SJSA1 (cell line): ENCODE data around the gene TP73. TPM values are rescaled to one million over a fixed set of nuclear protein-coding genes. Genes with fewer than 3 reads are reported as not detected.
A peak's percentile ranks its signal among the peaks of the same experiment; 100 is the strongest.
"Not testable (repeated sequence)": the region's sequence is repeated elsewhere in the genome, so short reads cannot be mapped to it uniquely, and the experiment has no call there.

Source experiments
- DNase-seq, 2 experiments: peaks; one replicate each; pipeline ENCODE4 v3.0.0-alpha.2; 2015 to 2020; ENCODE audit warnings: low spot score in 2 of 2, low read depth in 1 of 2
- H3K27ac ChIP-seq: fragments of 250-450 bp; sonication (Bioruptor Pico); 2 replicates; pipeline ENCODE4 v1.5.1; 2020; ENCODE audit warnings: mild to moderate bottlenecking, moderate library complexity
- H3K27me3 ChIP-seq: fragments of 250-450 bp; sonication (Bioruptor Pico); replicated peaks from 2 replicates; pipeline ENCODE4 v1.5.1; 2020; ENCODE audit warnings: mild to moderate bottlenecking, moderate library complexity
- H3K36me3 ChIP-seq: fragments of 250-450 bp; sonication (Bioruptor Pico); 2 replicates; pipeline ENCODE4 v1.5.1; 2020; ENCODE audit warnings: mild to moderate bottlenecking
- H3K4me1 ChIP-seq: fragments of 250-450 bp; sonication (Bioruptor Pico); replicated peaks from 2 replicates; pipeline ENCODE4 v1.6.1; 2021; ENCODE audit warnings: mild to moderate bottlenecking
- H3K4me3 ChIP-seq: fragments of 250-450 bp; sonication (Bioruptor Pico); 2 replicates; pipeline ENCODE4 v1.5.1; 2020; ENCODE audit warnings: mild to moderate bottlenecking
- H3K9me3 ChIP-seq: fragments of 250-450 bp; sonication (Bioruptor Pico); replicated peaks from 2 replicates; pipeline ENCODE4 v1.5.1; 2020; ENCODE audit warnings: mild to moderate bottlenecking
- total RNA-seq: library from RNA; depleted of rRNA; stranded (reverse); fragments of >200 nt; shearing (Covaris generic); gene quantifications from 2 replicates; pipeline ENCODE4 v1.2.3, GENCODE V29; 2014

The TP73 gene
- total RNA-seq, 1 experiment from 2014 or later: 3.4 TPM

DNA sequence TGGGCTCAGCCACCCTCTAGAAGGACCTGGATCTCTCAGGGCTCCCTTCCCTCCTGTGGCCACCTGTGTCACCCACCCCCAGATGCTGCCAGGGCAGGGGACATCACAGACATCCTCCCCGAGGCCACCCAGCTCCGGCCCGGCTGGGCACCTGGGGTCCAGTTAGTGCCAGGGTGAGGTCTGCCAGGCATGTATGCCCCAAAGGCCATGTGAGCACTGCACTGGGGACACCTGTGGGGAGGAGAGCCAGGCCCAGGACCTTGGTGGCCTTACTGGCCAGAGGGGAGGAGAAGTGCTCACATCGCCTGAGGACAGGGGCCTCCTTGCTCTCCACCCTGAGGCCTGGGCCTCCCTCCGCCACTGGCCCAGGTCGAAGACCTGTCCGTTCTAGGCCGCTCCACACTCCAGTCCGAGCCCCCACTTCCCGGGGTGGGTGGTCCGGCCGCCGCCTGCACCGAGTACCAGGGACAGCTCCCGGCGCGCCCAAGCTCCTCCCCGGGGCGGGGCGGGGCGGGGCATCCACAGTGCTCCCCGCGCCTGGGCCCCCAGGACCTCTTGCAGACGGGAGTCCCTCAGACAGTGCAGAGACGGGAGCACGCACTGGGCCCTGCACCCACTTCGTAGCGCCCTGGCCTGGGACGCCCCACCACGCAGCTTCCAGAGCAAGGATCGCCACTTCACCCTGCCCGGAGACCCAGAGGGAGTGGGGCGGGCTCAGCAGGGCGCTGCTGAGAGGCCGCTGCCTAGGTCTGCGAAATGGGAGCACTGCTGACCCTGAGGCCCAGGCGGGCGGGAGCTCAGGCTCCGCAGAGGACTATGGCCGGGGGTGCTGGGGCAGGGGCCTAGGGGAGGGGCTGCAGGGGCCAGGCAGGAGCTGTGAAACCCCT is 65.6 kb downstream of the TP73 start:
- no peaks in the 10 kb centered on the region for H3K9me3 ChIP-seq
- H3K27me3 ChIP-seq: no peaks in the 10 kb centered on the region
- no peaks in the 10 kb centered on the region for H3K4me1 ChIP-seq
- no peak for DNase-seq
- no peaks in the 10 kb centered on the region for H3K36me3 ChIP-seq
- no peak overlapping the region for H3K4me3 ChIP-seq
- H3K27ac ChIP-seq: no peak overlapping the region

DNA sequence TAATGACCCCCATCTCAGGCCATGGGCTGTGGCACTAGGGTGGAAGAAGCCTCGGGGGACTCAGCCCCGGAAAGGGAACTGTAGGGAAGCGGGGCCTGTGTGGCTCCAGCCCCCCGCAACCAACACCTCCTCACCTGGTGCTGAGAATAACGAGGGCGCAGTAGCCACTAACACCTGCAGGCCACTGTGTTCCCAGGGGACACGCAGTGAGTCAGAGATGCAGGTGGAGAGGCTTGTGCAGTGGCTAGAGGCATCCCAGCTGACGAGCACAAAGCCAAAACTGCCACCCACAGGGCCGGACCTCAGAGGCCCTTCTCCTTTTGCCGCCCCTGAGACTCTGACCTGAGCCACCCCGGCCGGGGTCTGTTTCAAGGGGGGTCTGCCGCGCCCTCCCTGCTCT is 66.4 kb downstream of the TP73 start:
- Histone ChIP-seq H3K4me1 (no peaks in the 10 kb centered on the region), H3K9me3 (no peaks in the 10 kb centered on the region), H3K27me3 (no peaks in the 10 kb centered on the region), H3K27ac (no peak overlapping the region), H3K4me3 (no peak overlapping the region), H3K36me3 (no peaks in the 10 kb centered on the region)
- no peak for DNase-seq

DNA sequence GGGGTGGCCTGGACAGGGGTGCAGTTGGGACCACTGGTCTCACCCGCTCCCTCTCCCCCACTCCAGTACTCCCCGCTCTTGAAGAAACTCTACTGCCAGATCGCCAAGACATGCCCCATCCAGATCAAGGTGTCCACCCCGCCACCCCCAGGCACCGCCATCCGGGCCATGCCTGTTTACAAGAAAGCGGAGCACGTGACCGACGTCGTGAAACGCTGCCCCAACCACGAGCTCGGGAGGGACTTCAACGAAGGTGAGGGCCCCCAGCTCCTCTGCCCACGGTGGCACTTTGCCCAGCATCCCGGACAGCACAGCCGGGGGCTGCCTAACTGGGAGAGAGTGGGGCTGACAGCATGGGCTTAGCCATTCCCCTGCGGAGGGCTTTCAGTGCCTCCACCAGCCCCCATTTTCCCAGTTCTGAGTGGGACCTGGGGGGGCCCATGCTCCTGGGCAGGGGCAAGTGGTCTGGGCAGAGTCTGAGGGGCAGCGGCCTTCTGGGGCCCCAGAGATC is 69.7 kb downstream of the TP73 start:
- DNase-seq: no peak
- no peaks in the 10 kb centered on the region for H3K4me1 ChIP-seq
- H3K27me3 ChIP-seq: no peaks in the 10 kb centered on the region
- no peak overlapping the region for H3K27ac ChIP-seq
- H3K36me3 ChIP-seq: no peaks in the 10 kb centered on the region
- no peaks in the 10 kb centered on the region for H3K9me3 ChIP-seq
- no peak overlapping the region for H3K4me3 ChIP-seq

DNA sequence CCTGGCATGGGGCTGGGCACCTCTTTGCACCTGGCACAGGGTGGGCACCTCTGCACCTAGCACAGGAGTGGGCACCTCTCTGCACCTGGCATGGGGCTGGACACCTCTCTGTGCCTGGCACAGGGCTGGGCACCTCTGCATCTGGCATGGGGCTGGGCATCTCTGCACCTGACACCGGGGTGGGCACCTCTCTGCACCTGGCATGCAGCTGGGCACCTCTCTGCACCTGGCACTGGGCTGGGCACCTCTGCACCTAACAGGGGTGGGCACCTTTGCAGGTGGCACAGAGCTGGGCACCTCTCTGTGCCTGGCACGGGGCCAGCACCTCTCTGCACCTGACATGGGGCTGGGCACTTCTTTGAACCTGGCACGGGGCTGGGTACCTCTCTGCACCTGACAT is 70.5 kb downstream of the TP73 start:
- Histone ChIP-seq H3K27me3 (no peaks in the 10 kb centered on the region), H3K36me3 (no peaks in the 10 kb centered on the region), H3K9me3 (no peaks in the 10 kb centered on the region), H3K27ac (no peak overlapping the region), H3K4me1 (no peaks in the 10 kb centered on the region), H3K4me3 (no peak overlapping the region)
- no peak for DNase-seq

- not testable (repeated sequence) for H3K4me3 ChIP-seq, H3K27me3 ChIP-seq, H3K9me3 ChIP-seq, H3K36me3 ChIP-seq, H3K4me1 ChIP-seq, H3K27ac ChIP-seq
- DNase-seq: peak; percentile 35 to 72
Observed at GRCh38 chr1:3724416-3725030, 72.2 kb downstream of the TP73 start.

GRCh38 chr1:3725366-3725765 is 73.0 kb downstream of the TP73 start:
- DNase-seq: no peak
- H3K9me3 ChIP-seq: no peaks in the 10 kb centered on the region
- no peak overlapping the region for H3K4me3 ChIP-seq
- no peak overlapping the region for H3K27ac ChIP-seq
- H3K27me3 ChIP-seq: no peaks in the 10 kb centered on the region
- no peaks in the 10 kb centered on the region for H3K36me3 ChIP-seq
- no peaks in the 10 kb centered on the region for H3K4me1 ChIP-seq

- Histone ChIP-seq H3K4me1 (no peaks in the 10 kb centered on the region), H3K36me3 (no peaks in the 10 kb centered on the region), H3K4me3 (no peak overlapping the region), H3K9me3 (no peaks in the 10 kb centered on the region), H3K27ac (no peak overlapping the region), H3K27me3 (no peaks in the 10 kb centered on the region)
- no peak for DNase-seq
Observed at GRCh38 chr1:3727042-3727824, 74.9 kb downstream of the TP73 start.

- no peaks in the 10 kb centered on the region for H3K27me3 ChIP-seq
- H3K27ac ChIP-seq: no peak overlapping the region
- no peak for DNase-seq
- no peaks in the 10 kb centered on the region for H3K4me1 ChIP-seq
- no peaks in the 10 kb centered on the region for H3K36me3 ChIP-seq
- H3K4me3 ChIP-seq: no peak overlapping the region
- H3K9me3 ChIP-seq: no peaks in the 10 kb centered on the region
Observed at GRCh38 chr1:3727825-3728776, 75.8 kb downstream of the TP73 start.

DNA sequence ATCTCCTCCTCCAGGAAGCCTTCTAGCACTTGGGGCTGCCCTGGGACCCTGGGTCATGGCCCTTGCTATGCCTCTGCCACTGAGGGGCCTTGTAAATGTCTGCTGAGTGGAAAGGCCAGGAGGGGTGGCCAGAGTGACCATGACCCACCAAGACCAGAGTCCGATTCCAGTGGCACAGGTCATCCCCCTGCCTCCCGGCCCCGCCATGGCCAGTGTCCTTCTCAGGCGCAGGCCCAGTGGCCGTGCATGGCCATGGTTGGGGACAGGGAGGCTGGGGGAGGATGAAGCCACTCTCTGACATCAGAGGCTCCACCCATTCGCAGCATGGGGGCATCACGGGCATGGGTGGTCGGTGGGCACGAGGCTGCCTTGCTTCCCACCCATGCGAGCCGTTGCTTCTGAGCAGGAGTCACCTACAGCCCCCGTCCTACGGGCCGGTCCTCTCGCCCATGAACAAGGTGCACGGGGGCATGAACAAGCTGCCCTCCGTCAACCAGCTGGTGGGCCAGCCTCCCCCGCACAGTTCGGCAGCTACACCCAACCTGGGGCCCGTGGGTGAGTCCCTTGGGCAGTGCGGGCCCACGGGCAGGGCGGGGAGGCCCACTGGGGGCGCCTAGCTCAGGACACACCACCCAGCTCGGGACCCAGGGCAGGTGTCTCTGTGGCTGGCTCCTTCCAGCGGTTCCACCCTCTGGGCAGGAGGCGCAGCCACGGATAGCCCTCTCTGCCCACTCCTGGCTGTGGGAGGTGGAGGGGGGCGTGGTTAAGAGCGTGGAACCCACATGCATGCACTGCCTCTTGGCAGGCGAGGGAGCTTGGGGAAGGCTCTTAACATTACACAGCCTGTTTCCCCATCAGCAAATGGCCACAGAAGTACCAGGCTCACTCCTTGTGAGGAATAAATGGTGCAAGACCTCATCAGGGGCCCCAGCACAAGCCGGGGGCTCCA is 77.6 kb downstream of the TP73 start:
- H3K27me3 ChIP-seq: no peaks in the 10 kb centered on the region
- H3K36me3 ChIP-seq: no peaks in the 10 kb centered on the region
- H3K4me3 ChIP-seq: no peak overlapping the region
- no peak for DNase-seq
- H3K4me1 ChIP-seq: no peaks in the 10 kb centered on the region
- H3K27ac ChIP-seq: no peak overlapping the region
- H3K9me3 ChIP-seq: no peaks in the 10 kb centered on the region

DNA sequence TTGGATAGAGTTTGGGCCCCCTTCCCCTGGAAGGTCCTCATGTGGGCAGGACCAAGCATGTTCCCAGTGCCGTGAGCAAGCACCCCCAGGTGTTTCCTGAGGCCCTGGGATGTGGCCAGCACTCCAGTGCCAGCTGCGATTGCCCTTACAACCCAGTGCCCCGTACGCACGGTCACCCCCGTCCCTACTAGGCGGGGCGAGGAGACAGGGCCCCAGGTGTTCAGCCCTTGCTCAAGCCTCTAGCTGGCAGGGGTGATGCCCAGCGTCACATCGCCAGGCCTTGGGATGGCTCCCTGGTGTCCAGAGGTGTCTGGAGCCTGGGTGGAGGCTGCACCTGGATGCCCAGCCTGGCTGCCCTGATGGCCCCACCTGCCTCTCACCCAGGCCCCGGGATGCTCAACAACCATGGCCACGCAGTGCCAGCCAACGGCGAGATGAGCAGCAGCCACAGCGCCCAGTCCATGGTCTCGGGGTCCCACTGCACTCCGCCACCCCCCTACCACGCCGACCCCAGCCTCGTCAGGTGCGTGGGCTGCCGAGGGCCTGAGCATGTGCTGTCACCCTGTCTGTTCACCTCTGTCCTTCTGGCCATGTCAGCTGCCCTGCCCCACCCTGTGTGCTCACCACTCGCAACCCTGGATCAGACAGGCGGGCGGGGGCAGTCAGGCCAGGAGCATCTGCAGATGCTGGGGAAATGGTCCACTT is 78.4 kb downstream of the TP73 start:
- Histone ChIP-seq H3K4me3 (no peak overlapping the region), H3K27me3 (no peaks in the 10 kb centered on the region), H3K36me3 (no peaks in the 10 kb centered on the region), H3K4me1 (no peaks in the 10 kb centered on the region), H3K9me3 (no peaks in the 10 kb centered on the region), H3K27ac (no peak overlapping the region)
- DNase-seq: no peak

DNA sequence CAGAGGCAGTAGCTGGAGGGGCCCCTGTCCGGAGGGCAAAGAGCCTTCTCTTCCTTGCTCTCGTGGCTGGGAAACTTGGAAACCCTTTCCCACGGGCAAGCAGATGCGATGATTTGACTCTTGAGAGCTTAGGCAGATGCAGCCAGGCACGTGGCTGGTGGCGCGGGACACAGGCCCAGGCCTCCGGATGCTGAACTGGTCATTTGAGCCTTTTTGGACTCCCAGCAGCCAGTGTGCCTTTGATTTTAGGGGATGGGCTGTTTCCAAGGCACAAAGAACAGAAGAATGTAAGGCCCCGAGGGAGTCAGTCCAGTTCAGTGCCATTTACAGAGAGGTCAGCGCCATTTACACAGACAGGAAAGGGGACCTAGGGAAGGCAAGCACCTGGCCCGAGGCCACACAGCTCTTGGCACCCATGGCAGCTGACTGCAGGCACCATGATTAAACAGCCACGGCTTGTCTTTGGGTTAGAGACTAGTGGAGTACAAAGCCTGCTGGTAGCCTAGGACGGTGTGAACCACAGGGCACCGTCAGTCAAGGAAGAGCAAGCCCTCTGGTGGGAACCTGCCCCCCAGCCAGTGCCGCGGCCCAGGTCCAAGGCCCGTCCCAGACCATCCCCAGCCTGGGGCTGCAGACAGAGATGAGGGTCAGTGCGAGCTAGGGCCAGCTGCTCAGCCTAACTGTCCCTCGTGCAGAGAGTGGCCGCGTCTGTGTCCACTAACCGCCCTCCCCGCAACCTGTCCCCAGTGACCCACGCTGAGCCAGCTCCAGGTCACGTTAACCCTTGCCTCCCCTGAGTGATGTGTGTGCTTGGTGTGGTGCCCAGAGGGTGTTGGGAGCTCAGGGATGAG is 79.5 kb downstream of the TP73 start:
- DNase-seq: no peak
- Histone ChIP-seq H3K4me1 (no peaks in the 10 kb centered on the region), H3K4me3 (no peak overlapping the region), H3K27ac (no peak overlapping the region), H3K9me3 (no peaks in the 10 kb centered on the region), H3K27me3 (no peaks in the 10 kb centered on the region), H3K36me3 (no peaks in the 10 kb centered on the region)
